GM18520 (cell line): ENCODE results near the gene PPP4C.
A peak's percentile ranks its signal among the peaks of the same experiment; 100 is the strongest.
"Not testable (repeated sequence)": the region's sequence is repeated elsewhere in the genome, so short reads cannot be mapped to it uniquely, and the experiment has no call there.

Source experiments
- ATAC-seq: cut with Tn5 transposase; IDR thresholded peaks from one replicate; pipeline ENCODE4 v1.9.1; 2021; ENCODE audit not compliant: unreplicated experiment

The PPP4C gene

GRCh38 chr16:30096105-30096861 lies 20.5 kb downstream of the PPP4C start, which contains the start of gene YPEL3:
Gene YPEL3 (minus strand): TSS chr16:30096213. CDS start chr16:30095482, 731 bp downstream.
- peak; percentile 35 for ATAC-seq

- ATAC-seq: no peak
Observed at GRCh38 chr16:30096862-30097563, 21.2 kb downstream of the PPP4C start.

DNA sequence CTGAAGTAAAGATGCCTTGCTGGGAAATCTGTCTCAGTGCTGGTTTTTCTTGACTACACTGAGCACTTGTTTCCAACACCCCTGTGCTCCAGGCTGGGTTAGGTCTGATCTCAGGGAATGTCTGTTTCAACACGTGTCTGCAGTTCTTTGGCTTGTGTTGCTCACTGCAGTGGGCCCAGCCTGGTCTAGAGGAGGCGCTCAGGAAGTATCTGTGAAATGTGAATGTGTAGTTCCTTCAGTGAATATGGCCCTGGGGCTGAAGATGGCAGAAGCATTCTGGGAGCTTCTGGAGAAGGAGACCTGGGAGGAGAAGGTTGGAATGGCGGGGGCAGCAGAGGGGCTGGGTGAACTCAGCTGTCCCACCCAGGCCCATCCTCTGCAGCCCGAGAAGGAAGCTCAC lies 28.3 kb downstream of the PPP4C start:
- no peak for ATAC-seq

GRCh38 chr16:30104492-30104891 lies 28.7 kb downstream of the PPP4C start:
- no peak for ATAC-seq

GRCh38 chr16:30108059-30108850 lies 32.5 kb downstream of the PPP4C start:
- ATAC-seq: no peak

GRCh38 chr16:30110661-30111060 lies 34.9 kb downstream of the PPP4C start:
- no peak for ATAC-seq

GRCh38 chr16:30112197-30113030 lies 36.6 kb downstream of the PPP4C start:
- ATAC-seq: no peak

DNA sequence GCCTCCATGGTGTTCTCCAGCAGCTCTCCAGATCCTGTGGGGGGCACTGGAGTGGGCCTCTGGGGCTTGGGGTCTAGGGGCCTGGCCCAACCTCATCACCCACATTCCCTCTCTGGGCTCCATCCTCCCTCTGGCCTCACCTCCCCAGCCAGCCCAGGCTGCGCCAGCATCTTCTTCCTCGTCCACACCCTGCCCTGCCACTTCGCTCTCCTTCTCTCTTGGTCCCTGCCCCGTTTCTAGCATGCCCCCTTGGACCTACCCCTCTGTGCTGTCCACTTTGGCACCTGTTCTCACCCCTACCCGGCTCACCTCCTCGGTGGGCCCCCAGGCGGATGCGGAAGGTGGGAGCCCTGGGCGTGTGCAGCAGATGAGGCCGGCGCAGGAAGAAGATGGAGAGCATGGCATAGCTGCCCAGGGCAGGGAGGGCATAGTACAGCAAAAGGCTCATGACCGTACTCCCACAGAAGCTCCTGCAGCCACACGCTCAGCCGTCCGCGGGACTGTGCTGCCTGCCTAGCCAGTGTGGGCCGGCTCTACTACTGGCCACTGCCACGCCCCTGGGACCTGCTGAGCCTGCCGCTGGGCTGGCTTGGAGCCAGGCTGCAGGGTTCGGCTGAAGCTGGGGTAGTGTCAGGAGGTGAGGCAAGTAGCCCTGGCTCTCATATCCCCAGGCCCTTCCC lies 37.4 kb downstream of the PPP4C start, which contains the start of gene GDPD3:
Gene GDPD3, minus strand, starts transcription at position 507 of the 680 bp plus-strand sequence. Its CDS starts 59 bp downstream, at position 448.
- ATAC-seq: no peak

- no peak for ATAC-seq
Observed at GRCh38 chr16:30113711-30114333, 38.0 kb downstream of the PPP4C start.

GRCh38 chr16:30114411-30114810 lies 38.6 kb downstream of the PPP4C start:
- no peak for ATAC-seq

DNA sequence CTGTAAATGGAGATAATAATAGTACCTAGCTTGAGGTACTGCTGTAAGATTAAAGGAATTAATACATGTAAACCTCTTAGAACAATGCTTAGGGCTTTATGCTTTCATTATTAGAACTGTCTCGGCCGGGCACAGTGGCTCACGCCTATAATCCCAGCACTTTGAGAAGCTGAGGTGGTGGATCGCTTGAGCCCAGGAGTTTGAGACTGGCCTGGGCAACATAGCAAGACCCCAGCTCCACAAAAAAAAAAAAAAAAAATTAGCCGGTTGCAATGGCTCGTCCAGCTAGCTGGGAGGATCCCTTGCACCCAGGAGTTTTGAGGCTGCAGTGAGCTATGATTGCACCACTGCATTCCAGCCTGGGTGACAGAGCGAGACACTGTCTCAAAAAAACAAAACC lies 39.0 kb downstream of the PPP4C start:
- not testable (repeated sequence) for ATAC-seq

GRCh38 chr16:30115238-30115637 lies 39.4 kb downstream of the PPP4C start:
- ATAC-seq: no peak

- no peak for ATAC-seq
Observed at GRCh38 chr16:30116291-30117207, 40.8 kb downstream of the PPP4C start.

DNA sequence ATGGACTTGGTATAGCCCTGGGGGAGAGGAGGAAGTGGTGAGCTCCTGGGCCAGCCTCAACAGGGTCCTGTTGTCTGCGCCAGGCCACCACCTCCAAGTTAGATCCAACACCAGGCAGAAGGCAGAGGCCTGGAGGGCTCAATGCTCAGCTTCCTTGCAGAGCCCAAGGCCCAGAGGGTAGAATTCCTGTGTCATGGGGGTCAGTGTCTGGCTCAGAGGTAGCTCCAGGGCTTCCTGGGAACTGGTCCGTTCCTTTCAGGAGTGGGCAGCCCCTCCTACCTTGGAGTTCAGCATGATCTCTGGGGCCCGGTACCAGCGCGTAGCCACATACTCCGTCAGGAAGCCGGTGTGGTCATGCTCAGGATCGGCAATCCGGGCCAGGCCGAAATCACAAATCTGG lies 42.0 kb downstream of the PPP4C start:
- no peak for ATAC-seq

- ATAC-seq: no peak
Observed at GRCh38 chr16:30119428-30119827, 43.6 kb downstream of the PPP4C start.

- no peak for ATAC-seq
Observed at GRCh38 chr16:30120340-30121105, 44.7 kb downstream of the PPP4C start.

DNA sequence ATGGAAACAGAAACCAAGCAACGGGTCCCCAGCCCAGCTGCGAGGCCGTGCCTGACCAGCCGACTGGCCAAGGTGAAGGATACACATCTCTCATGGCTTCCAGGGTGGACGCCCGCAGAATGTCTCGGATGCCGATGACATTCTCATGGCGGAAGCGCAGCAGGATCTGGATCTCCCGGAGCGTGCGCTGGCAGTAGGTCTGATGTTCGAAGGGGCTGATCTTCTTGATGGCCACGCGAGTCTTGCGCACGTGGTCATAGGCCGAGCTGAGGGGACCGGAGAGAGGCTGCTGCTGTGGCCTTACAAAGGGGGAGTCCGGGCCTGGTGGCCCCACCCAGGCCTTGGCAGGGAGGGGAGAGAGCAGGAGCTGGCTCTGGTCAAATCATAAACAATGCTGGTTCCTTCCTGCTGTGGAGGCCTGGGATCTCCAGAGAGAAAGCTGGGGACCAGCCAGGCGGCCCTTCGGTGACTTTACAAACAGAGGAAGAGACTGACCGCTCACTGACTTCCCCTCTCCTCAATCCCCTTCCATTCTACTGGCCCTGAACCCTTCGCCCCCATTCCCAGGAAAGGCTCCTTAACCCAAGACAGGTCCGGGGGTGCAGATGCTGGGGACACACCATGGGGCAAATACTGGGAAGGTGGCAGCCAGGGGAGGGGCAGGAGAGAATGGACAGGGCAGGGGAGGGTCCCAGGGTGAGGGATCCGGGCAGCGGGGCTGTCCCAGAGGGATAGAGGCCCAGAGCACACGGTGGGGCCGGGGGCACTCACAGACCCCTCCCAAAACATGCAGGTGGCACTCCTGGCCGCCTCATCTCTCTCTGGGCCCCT lies 46.2 kb downstream of the PPP4C start:
- no peak for ATAC-seq
